Measurements from ENCODE around the gene DTNBP1.
"Not testable (repeated sequence)": the region's sequence is repeated elsewhere in the genome, so short reads cannot be mapped to it uniquely, and the experiment has no call there.

DTNBP1 gene

DNA sequence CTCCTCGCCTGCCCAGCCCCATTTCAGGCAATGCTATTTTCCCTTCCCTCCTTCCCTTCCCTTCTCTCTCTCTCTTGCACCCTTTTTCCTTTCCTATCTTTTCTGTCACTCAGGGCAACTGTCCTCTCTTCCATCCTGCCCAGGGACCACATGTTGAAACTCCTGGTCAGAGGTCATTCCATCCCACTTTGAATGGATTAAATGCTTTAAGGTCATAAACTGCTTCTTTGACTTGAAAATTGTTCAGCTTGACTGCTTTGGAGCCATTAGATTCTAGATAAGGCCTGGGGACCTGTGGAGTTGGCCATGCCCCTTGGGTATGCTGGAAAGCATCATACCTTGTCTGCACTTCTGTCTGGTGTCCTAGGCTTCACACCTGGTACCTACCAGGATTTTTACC is 106.1 kb downstream of the DTNBP1 start:
- no peak for DNase-seq (ENCODE audit: low read depth)

DNA sequence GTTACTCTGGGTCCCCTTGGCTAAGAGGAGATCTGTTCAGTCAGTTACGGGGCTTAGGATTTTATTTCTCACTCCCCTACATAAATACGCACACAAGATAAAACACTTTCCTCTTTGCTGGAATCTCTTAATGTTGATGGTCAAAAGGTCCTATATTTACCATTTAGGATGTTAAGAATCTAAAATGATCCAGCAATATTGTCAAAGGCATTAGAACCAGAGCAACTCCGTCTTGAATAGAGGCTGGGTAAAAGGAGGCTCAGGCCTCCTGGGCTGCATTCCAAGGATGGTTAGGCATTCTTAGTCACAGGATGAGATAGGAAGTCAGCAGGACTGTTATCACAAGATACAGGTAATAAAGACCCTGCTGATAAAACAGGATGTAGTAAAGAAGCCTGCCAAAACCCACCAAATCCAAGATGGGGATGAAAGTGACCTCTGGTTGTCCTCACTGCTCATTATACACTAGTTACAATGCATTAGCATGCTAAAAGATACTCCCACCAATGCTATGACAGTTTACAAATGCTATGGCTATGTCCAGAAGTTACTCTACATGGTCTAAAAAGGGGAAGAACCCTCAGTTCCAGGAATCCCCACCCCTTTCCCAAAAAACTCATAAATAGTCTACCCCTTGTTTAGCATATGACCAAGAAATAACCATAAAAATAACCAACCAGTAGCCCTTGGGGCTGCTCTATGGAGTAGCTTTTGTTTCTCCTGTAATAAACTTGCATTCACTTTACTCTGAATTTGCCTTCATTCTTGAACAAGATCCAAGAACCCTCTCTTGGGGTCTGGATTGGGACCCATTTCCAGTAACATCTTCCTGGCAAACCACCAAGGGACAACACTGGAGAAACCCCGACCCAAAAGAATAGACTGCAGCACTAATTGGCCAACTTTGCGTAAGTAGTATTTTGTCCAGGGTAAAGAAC is 107.5 kb downstream of the DTNBP1 start:
- DNase-seq (ENCODE audit: low read depth), result no peak

- no peak for DNase-seq (ENCODE audit: low read depth)
Observed at GRCh38 chr6:15554728-15555100, 108.1 kb downstream of the DTNBP1 start.

- no peak for DNase-seq (ENCODE audit: low read depth)
Observed at GRCh38 chr6:15553736-15554294, 109.0 kb downstream of the DTNBP1 start.

DNA sequence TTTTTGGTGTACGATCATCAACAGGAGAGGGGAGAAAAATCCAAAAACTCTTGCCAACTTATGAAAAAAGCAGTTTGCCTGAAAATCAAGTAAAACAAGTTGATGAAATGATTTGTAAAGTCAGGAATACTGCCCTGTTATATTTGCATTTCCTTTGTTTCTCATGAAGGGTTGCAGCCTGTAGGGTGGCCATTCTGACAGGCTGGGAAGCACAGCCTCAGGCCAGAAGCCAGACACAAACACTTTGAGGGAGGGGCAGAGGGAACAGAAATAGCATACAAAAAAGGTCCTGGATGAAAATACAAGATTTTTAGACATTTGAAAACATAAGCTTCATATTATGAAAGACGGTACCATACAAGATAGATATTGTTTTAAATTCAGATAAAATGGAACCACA is 109.8 kb downstream of the DTNBP1 start:
- DNase-seq (ENCODE audit: low read depth), result no peak

DNA sequence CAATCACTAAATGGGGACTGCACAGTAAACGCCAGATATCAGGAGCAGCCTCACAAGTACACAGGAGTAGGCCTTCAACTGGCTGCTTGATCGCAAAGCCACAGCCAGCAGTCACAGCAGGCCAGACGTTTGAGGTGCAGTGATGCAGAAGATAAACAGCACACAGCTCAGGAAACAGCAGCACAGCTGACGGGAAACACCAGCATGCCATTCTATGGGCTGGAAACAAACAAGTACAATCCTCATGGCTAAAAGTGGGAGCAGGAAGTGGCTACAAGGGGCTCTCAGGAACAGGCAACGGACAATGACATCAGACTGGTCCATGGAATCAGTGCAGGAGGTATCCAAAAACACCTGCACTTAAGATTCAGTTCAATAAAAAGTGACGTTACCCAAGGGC is 111.0 kb downstream of the DTNBP1 start:
- no peak for DNase-seq (ENCODE audit: low read depth)

DNA sequence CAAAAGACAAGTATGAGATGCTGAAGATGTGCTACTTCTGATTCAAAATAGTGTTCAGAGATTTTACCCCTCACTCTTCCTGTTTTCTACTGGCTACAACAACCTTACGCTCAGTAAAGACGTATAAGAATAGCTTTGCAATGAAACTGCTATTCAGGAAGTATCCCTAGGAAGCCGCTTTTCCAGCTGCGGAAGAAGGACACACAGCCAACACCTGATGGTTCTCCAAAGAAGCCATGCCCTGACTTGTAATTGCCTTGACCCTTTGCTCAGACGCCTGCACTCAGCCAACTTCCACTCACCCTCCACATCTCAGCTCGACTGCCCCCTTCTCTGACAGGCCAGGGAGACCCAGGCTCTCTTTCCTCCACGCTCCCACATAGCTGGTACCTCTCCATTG is 111.6 kb downstream of the DTNBP1 start:
- no peak for DNase-seq (ENCODE audit: low read depth)

DNA sequence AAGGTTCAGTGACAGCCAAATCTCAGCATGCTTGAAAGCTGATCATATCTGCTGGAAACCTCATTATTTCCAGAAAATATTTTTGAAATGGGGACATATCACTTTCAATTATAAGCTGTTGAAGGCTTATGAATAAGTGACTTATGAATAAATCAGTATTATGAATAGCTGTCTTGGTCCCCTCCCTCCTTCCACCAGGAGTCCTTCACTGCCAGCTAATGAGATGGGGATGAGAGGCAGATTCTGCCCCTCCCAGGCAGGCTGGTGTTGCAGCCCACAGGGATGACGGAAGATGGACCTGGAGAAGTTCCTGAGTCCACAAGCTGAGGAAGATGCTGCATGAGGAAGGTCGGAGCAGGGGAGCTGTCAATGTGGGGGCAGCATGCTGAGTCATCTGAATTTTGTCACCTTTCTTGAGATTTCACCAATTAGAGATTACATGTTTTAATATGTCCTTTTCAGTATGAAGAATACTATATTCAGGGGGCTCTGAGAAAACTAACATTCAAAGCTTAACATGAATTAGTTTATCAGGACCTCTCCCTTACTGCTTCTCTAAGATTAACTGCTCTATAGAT is 112.2 kb downstream of the DTNBP1 start:
- DNase-seq (ENCODE audit: low read depth), result no peak

- no peak for DNase-seq (ENCODE audit: low read depth)
Observed at GRCh38 chr6:15549371-15549770, 113.5 kb downstream of the DTNBP1 start.

GRCh38 chr6:15547400-15547799 is 115.4 kb downstream of the DTNBP1 start:
- DNase-seq (ENCODE audit: low read depth), result no peak

DNA sequence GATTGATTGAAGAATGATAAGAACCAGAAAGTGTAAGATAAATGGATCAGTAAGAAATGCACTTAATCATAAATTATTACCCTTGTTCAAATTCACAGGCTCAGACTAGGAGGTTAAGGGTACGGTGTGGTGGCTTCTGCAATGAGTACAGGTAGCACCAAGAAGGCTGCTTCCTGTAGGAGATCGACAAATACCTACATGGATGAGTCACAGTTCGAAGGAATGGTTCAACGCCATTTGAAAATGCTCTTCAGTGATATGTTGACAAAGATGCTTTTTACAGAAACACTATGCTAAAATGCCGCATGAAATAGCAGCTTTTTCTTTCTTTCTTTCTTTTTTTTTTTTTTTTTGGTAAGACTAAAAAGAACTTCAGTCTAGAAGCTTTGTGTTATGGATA is 116.2 kb downstream of the DTNBP1 start:
- no peak for DNase-seq (ENCODE audit: low read depth)

GRCh38 chr6:15544321-15544900 is 118.4 kb downstream of the DTNBP1 start:
- DNase-seq (ENCODE audit: low read depth), result no peak

GRCh38 chr6:15543332-15543917 is 119.4 kb downstream of the DTNBP1 start:
- DNase-seq (ENCODE audit: low read depth), result not testable (repeated sequence)

- no peak for DNase-seq (ENCODE audit: low read depth)
Observed at GRCh38 chr6:15539722-15540270, 123.0 kb downstream of the DTNBP1 start.

- DNase-seq (ENCODE audit: low read depth), result no peak
Observed at GRCh38 chr6:15538766-15539495, 123.9 kb downstream of the DTNBP1 start.

GRCh38 chr6:15538106-15538505 is 124.7 kb downstream of the DTNBP1 start:
- DNase-seq (ENCODE audit: low read depth), result no peak

- DNase-seq (ENCODE audit: low read depth), result no peak
Observed at GRCh38 chr6:15536198-15536955, 126.5 kb downstream of the DTNBP1 start.

- DNase-seq (ENCODE audit: low read depth), result no peak
Observed at GRCh38 chr6:15535495-15536197, 127.2 kb downstream of the DTNBP1 start.

DNA sequence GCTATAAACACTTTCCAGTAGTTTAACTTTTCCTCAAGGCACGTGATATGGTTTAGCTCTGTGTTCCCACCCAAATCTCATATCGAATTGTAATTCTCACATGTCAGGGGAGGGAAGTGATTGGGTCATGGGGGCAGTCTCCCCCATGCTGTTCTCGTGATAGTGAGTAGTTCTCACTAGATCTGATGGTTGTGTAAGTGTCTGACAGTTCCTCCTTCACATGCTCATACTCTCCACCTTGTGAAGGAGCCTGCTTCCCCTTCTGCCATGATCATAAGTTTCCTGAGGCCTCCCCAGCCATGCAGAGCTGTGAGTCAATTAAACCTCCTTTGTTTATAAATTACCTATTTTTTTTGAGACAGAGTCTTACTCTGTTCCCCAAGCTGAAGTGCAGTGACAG is 127.9 kb downstream of the DTNBP1 start:
- DNase-seq (ENCODE audit: low read depth), result no peak

- no peak for DNase-seq (ENCODE audit: low read depth)
Observed at GRCh38 chr6:15533379-15534026, 129.3 kb downstream of the DTNBP1 start.
